GM19025 (cell line): ENCODE measurements around the gene RYR2.

ENCODE experiments used
- ATAC-seq: cut with Tn5 transposase; IDR thresholded peaks from one replicate; pipeline ENCODE4 v1.9.1; 2021; ENCODE audit warnings: mild to moderate bottlenecking, low read depth, moderate library complexity; ENCODE audit not compliant: unreplicated experiment

RYR2 gene

GRCh38 chr1:237692255-237692654 lies 650.3 kb downstream of the RYR2 start:
- no peak for ATAC-seq

- ATAC-seq = no peak
Measured at GRCh38 chr1:237695878-237696277, 653.9 kb downstream of the RYR2 start.

- no peak for ATAC-seq
Measured at GRCh38 chr1:237700181-237700580, 658.2 kb downstream of the RYR2 start.

GRCh38 chr1:237701534-237701933 lies 659.5 kb downstream of the RYR2 start:
- ATAC-seq = no peak

- ATAC-seq = no peak
Measured at GRCh38 chr1:237702161-237702560, 660.2 kb downstream of the RYR2 start.

GRCh38 chr1:237705462-237705861 lies 663.5 kb downstream of the RYR2 start:
- no peak for ATAC-seq

GRCh38 chr1:237709355-237709754 lies 667.4 kb downstream of the RYR2 start:
- ATAC-seq = no peak

GRCh38 chr1:237711281-237711680 lies 669.3 kb downstream of the RYR2 start:
- ATAC-seq = no peak

GRCh38 chr1:237712082-237712481 lies 670.1 kb downstream of the RYR2 start:
- ATAC-seq = no peak

- no peak for ATAC-seq
Measured at GRCh38 chr1:237712586-237713157, 670.7 kb downstream of the RYR2 start.

GRCh38 chr1:237713916-237714315 lies 671.9 kb downstream of the RYR2 start:
- no peak for ATAC-seq

- no peak for ATAC-seq
Measured at GRCh38 chr1:237717106-237717505, 675.1 kb downstream of the RYR2 start.

- ATAC-seq = no peak
Measured at GRCh38 chr1:237730826-237731350, 688.9 kb downstream of the RYR2 start.

GRCh38 chr1:237732657-237733056 lies 690.7 kb downstream of the RYR2 start:
- no peak for ATAC-seq

- no peak for ATAC-seq
Measured at GRCh38 chr1:237736372-237737029, 694.5 kb downstream of the RYR2 start.

- no peak for ATAC-seq
Measured at GRCh38 chr1:237737448-237737847, 695.5 kb downstream of the RYR2 start.

- no peak for ATAC-seq
Measured at GRCh38 chr1:237737938-237738610, 696.1 kb downstream of the RYR2 start.

- ATAC-seq = no peak
Measured at GRCh38 chr1:237740846-237741245, 698.9 kb downstream of the RYR2 start.

GRCh38 chr1:237745545-237745944 lies 703.6 kb downstream of the RYR2 start:
- no peak for ATAC-seq

- no peak for ATAC-seq
Measured at GRCh38 chr1:237748171-237748960, 706.4 kb downstream of the RYR2 start.

- ATAC-seq = no peak
Measured at GRCh38 chr1:237749122-237749521, 707.1 kb downstream of the RYR2 start.
